ENCODE results near the gene PANX1.
"Not testable (repeated sequence)": the region's sequence is repeated elsewhere in the genome, so short reads cannot be mapped to it uniquely, and the experiment has no call there.

Gene PANX1

GRCh38 chr11:94150704-94151685 lies 22.4 kb downstream of the PANX1 start:
- no peak for DNase-seq

- no peak for DNase-seq
These were observed 23.4 kb downstream of the PANX1 start for GRCh38 chr11:94151903-94152677.

DNA sequence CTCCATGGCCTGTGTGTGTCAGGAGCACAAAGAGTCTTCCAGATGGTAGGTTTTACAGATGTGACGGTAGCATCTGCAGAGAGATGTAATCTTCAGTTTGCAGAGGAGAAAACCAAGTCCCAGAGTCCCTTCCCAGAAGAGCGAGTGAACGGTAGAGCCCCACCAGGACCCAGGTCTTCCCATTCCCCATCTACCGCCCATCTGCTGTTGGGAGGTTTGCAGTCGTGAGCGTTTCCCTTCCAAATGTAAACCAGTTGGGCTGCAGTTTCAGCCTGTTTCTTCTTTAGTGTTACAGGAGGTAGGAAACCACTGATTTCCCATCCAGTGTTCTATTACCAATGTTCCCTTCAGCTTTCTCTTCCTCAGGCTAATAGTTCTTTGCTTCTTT lies 24.0 kb downstream of the PANX1 start:
- DNase-seq = no peak

DNA sequence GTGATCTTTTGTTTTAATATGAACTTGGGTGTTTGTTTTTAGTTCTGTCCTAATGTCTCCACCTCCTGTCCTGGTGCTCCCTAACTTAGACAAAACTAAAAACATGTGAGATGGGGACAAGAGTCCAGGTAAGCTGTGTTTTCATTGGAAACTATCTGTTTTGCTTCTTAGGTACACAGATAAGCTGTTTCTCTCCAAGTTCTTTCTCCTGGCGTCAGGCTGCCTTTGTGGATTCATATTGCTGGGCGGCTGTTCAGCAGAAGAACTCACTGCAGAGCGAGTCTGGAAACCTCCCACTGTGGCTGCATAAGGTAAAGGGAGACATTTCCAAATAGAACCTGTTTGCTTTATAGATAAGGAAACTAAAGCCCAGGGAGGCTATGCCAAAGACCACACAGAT lies 24.7 kb downstream of the PANX1 start:
- DNase-seq = peak; percentile 59

GRCh38 chr11:94154095-94154856 lies 25.6 kb downstream of the PANX1 start:
- no peak for DNase-seq

- DNase-seq = not testable (repeated sequence)
These were observed 28.7 kb downstream of the PANX1 start for GRCh38 chr11:94157339-94157738.

DNA sequence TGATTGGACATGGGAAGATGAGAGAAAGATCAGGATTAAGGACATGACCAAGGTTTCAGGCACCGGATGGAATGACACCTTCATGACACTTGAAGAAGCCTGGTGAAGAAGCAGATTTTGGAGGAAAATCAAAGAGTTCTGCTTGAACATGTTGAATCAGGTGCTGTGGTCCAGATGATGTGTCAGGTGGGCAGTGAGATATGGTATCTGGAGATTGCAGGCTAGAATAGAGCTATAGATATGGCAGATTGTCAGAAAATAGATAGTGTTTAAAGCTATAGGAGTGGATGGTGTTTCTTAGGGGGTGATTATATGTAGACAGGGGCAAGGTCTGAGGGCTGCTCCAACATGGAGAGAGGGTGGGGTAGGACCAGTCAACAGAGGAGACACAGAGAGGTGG lies 40.2 kb downstream of the PANX1 start:
- no peak for DNase-seq

DNA sequence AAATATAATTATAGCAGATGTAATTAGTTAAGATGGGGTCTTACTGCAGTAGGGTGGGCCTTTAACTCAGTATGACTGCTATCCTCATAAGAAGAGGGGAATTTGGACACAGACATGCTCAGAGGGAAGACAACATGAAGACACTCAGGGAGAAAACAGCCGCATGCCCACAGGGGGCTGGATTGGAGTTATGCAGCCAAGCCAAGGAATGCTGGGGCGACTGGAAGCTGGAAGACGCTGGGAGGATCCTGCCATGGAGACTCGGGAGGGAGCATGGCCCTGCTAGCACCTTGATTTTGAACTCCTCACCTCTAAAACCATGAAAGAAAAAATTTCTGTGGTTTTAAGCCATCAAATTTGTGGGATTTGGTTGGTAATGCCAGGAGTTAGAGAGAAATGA lies 40.9 kb downstream of the PANX1 start:
- DNase-seq = no peak

DNA sequence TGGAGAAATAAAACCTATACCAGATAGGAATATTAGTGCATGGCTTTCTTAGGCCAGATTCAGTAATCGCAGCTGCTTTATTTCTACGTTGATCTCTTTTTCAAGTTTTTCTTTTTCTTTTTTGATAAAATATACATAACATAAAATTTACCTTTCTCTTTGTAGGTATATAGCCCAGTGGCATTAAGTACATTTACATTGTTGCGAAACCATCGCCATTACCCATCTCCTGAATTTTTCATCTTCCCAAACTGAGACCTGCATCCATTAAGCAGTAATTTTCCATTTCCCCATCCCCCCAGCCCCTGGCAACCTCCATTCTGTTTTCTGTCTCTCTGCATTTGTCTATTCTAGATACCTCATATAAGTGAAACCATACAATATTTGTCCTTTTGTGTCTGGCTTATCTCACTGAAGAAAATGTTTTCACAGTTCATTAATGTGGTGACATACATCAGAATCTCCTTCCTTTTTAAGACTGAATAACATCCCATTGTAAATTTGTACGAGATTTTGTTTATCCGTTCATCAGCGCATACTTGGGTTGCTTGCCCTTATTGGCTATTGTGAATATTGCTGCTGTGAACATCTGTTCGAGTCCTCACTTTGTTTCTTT lies 41.4 kb downstream of the PANX1 start:
- DNase-seq = no peak

GRCh38 chr11:94170953-94171352 lies 42.3 kb downstream of the PANX1 start:
- DNase-seq = no peak

- DNase-seq = peak; percentile 7
These were observed 43.2 kb downstream of the PANX1 start for GRCh38 chr11:94171693-94172440.

DNA sequence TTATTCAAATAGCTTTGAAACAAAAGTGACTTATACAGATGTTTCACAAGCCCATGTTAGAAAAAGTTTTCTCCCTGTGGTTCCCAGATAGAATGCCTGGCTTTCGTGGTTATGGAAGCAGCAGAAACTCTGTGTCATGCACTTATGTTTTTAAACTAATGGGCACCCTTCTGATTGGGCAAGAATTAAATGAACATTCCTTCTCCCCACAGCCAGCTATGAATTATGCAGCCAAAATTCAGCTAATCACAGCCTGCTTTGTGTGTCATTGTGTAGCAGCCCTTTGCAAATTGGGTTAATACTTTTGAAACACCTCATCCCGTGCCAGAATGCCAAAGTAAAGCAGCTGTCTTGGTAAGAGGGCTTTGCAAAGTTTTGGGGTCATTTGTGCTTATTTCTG lies 46.9 kb downstream of the PANX1 start:
- DNase-seq = no peak

DNA sequence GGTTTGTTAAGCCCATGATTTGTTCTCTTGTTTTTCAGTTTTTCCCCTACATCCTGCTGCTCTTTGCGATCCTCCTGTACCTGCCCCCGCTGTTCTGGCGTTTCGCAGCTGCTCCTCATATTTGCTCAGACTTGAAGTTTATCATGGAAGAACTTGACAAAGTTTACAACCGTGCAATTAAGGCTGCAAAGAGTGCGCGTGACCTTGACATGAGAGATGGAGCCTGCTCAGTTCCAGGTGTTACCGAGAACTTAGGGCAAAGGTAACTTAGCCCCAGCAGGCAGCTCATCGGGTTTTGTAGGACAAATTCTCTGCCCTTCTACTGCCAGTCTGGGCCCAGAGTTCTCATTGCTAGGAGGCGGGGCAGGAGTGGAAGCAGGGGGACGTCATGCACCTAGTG lies 49.7 kb downstream of the PANX1 start:
- no peak for DNase-seq

GRCh38 chr11:94179696-94180095 lies 51.1 kb downstream of the PANX1 start:
- DNase-seq = no peak

DNA sequence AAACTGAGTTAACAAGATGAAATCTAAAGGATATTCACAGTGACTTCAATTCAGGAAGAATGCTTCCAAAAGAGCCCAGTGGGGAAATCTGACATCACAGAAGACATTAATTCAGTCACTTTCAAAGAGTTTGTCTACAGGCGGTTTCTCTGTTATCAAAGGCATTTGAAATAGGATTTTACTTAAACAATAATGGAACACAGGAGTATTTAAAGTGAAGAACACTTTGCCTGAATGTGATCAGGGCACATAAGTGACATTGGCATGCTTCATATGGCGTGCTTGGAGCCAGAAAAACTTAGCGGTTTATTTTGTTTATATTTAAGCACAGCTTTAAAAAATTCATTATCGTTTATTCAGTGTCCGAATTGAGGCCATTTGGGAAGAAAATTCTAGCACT lies 52.9 kb downstream of the PANX1 start:
- DNase-seq = no peak

DNA sequence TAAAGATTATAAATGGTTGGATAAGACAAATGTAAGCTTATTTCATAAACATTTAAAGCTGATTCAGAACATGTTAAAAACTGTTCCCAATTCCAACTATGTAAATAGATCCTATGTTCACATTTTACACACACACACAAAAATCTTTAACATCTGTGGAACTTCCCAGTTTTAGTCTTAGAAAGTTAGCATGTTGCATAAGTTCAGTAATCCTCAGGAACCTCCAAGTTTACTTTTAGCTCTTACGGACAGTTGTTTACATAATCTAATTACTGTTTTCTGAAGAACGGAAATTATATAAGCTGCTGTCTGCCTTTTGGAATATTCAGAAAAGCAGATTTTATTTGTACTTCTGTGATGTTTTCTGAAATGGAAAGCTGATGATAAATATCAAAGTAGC lies 53.3 kb downstream of the PANX1 start:
- no peak for DNase-seq

- DNase-seq = no peak
These were observed 54.7 kb downstream of the PANX1 start for GRCh38 chr11:94183251-94183885.

DNA sequence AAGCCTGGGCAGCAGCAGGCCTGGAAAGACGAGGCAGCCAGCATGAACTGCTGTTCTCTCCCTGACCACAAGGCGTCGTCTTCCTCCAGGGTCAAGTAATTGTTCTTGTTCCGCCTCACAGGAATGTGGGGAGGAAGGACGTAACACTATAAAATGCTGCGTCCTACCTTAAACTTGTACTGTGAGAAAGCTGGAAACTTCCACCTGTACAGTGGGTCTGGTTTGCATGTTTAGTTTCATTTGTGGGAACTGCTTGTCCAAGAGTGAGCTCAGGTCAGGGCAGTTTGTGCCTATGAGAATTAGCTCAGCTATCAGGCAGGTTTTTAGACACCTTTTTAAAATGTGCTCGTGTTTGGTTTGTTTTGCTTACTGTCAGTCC lies 55.2 kb downstream of the PANX1 start:
- peak; percentile 28 for DNase-seq

GRCh38 chr11:94184362-94184761 lies 55.7 kb downstream of the PANX1 start:
- DNase-seq = no peak

GRCh38 chr11:94184846-94185245 lies 56.2 kb downstream of the PANX1 start:
- no peak for DNase-seq

DNA sequence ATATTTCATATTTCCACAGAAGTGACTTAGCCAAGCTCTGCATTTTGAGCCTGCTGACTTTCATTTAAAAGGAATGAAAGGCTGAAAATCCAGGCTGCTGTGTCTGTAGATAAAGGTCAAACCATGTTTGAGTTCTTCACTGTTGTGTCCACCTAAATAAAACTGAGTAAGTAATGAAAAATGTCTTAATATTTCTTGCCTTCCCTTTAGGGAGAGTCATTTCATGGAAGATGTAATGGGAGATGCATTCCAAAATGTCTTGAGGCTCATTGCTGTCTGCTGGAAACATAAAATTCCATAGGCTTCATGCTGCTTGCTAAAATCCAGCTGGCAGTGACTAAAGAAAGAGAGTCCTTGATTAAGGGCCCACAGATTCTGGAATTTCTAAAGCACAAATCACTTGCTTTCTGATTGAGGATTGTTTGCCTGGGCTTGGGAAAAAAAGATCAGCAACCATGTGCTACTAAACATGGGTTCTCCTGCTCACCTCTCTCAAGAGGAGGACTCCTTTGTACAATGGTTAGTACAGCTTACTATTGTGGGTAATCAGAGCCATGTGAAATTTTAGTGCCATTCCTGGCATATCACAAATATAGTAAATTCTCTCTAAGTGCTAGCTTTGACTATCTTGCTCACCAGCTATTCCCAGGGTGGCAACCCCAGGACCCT lies 56.9 kb downstream of the PANX1 start:
- DNase-seq = no peak
